Measurements from ENCODE around the gene CABP2. TPM values are rescaled to one million over a fixed set of nuclear protein-coding genes. Genes with fewer than 3 reads are reported as not detected.
"Not testable (repeated sequence)": the region's sequence is repeated elsewhere in the genome, so short reads cannot be mapped to it uniquely, and the experiment has no call there.

The CABP2 gene
- total RNA-seq, 2 donors from 2014 or later: not detected

DNA sequence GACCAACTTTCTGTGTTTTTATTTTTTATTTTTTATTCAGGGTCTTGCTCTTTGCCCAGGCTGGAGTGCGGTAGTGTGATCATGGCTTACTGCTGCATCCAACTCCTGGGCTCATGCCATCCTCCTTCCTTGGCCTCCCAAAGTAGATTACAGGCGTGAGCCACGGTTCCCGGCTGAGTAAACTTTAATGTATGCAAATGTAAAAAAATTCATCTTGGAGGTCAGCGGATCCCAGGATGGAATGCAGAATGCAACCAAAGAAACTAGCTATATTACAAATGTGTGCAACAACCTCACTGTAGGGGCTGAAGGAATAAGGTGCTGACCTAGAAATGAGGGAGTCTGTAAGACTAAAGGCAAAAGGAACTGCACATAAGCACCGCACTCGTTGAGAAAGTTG lies 9.1 kb downstream of the CABP2 start:
- no peak overlapping the region for H3K27ac Mint-ChIP-seq
- no peaks in the 10 kb centered on the region for H3K9me3 Mint-ChIP-seq
- no peaks in the 10 kb centered on the region for H3K36me3 Mint-ChIP-seq (ENCODE audit: insufficient read depth in 2 of 2)
- ATAC-seq (replicated peaks in 1 of 2) (no peak), DNase-seq (no peak)
- peaks cover 8% of the 10 kb centered on the region for H3K27me3 Mint-ChIP-seq (ENCODE audit: low read depth)
- H3K4me3 Mint-ChIP-seq: no peak overlapping the region
- H3K4me1 Mint-ChIP-seq (ENCODE audit: low read depth): peaks cover 3% of the 10 kb centered on the region

DNA sequence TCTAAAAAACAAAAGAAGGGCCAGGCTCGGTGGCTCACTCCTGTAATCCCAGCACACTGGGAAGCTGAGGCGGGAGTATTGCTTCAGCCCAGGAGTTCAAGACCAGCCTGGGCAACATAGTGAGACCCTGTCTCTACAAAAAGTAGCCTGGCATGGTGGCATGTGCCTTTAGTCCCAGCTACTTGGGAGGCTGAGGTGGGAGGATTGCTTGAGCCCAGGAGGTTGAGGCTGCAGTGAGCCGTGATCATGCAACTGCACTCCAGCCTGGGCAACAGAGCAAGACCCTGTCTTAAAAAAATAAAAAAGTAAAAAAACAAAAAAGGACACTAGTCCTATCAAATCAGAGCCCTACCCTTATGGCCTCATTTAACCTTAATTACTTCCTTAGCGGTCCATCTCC lies 11.7 kb downstream of the CABP2 start:
- not testable (repeated sequence) for DNase-seq; H3K4me3 Mint-ChIP-seq; ATAC-seq (replicated peaks in 1 of 2); H3K9me3 Mint-ChIP-seq; H3K27me3 Mint-ChIP-seq (ENCODE audit: low read depth); H3K27ac Mint-ChIP-seq; H3K36me3 Mint-ChIP-seq (ENCODE audit: insufficient read depth in 2 of 2)
- peaks cover 19% of the 10 kb centered on the region for H3K4me1 Mint-ChIP-seq (ENCODE audit: low read depth)

GRCh38 chr11:67510023-67510345 lies 13.3 kb downstream of the CABP2 start:
- H3K27ac Mint-ChIP-seq: no peak overlapping the region
- peaks cover 30% of the 10 kb centered on the region for H3K4me1 Mint-ChIP-seq (ENCODE audit: low read depth)
- DNase-seq (no peak), ATAC-seq (replicated peaks in 1 of 2) (no peak)
- no peak overlapping the region for H3K4me3 Mint-ChIP-seq
- peaks cover 8% of the 10 kb centered on the region for H3K27me3 Mint-ChIP-seq (ENCODE audit: low read depth)
- no peaks in the 10 kb centered on the region for H3K36me3 Mint-ChIP-seq (ENCODE audit: insufficient read depth in 2 of 2)
- H3K9me3 Mint-ChIP-seq: no peaks in the 10 kb centered on the region

GRCh38 chr11:67508486-67509121 lies 14.6 kb downstream of the CABP2 start:
- peak overlapping the region; percentile 93 for H3K27ac Mint-ChIP-seq
- peak overlapping the region; percentile 91 to 99 for H3K4me3 Mint-ChIP-seq
- H3K27me3 Mint-ChIP-seq (ENCODE audit: low read depth): peaks cover 8% of the 10 kb centered on the region
- peaks cover 30% of the 10 kb centered on the region for H3K4me1 Mint-ChIP-seq (ENCODE audit: low read depth)
- H3K9me3 Mint-ChIP-seq: no peaks in the 10 kb centered on the region
- ATAC-seq (replicated peaks in 1 of 2) (peak; percentile 37 to 41), DNase-seq (peak; percentile 99)
- peaks cover 0 to 2% of the 10 kb centered on the region in 2 donors for H3K36me3 Mint-ChIP-seq (ENCODE audit: insufficient read depth in 2 of 2)

GRCh38 chr11:67507864-67508485 lies 15.3 kb downstream of the CABP2 start, which contains the start of gene CDK2AP2:
Gene CDK2AP2, minus strand, starts transcription at chr11:67508162. Its CDS starts 80 bp downstream, at chr11:67508082.
- H3K27ac Mint-ChIP-seq: peak within 1 kb of the TSS; percentile 93
- H3K9me3 Mint-ChIP-seq: no peaks in the 10 kb centered on the region
- ATAC-seq (replicated peaks in 1 of 2) (peak; percentile 74 to 77), DNase-seq (peak; percentile 98 to 100)
- peak within 1 kb of the TSS; percentile 91 to 99 for H3K4me3 Mint-ChIP-seq
- peaks cover 34% of the 10 kb centered on the region for H3K4me1 Mint-ChIP-seq (ENCODE audit: low read depth)
- H3K36me3 Mint-ChIP-seq (ENCODE audit: insufficient read depth in 2 of 2): peaks cover under 1 to 4% of the 10 kb centered on the region in 2 donors
- peaks cover 8% of the 10 kb centered on the region for H3K27me3 Mint-ChIP-seq (ENCODE audit: low read depth)

DNA sequence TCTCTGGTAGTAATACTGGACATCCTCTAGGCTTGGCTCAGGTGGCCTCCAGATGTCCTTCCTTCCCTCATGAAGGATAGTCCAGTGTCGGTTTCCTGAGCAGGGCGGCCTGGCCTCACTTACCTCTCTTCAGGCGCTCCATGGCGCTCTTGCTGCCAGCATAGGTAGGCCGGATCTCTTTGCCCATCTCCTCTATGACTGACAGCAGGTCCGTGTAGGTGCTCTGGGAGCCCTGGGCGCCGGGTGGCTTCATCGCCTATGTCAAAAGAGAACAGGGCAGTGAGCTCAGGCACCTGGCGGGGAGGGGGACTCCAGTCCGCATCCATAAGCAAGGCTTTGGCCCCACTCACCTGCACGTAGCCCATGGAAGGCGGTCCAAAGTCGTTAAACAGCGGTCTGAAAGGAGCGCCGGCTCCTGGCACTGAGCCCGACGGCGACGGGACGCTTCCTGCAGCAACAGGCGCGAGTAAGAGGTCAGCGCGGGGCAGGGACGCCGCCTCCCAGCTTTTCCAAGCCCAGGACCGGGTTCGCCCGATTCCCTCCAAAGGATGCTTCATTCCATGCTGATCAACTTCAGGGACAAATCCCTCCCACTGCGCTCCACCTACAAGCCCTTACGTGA lies 15.9 kb downstream of the CABP2 start:
- H3K9me3 Mint-ChIP-seq: no peaks in the 10 kb centered on the region
- H3K36me3 Mint-ChIP-seq (ENCODE audit: insufficient read depth in 2 of 2): peaks cover 4 to 6% of the 10 kb centered on the region in 2 donors
- ATAC-seq (replicated peaks in 1 of 2) (no peak), DNase-seq (no peak)
- peak overlapping the region; percentile 91 to 99 for H3K4me3 Mint-ChIP-seq
- H3K27me3 Mint-ChIP-seq (ENCODE audit: low read depth): peaks cover 8% of the 10 kb centered on the region
- H3K4me1 Mint-ChIP-seq (ENCODE audit: low read depth): peaks cover 38% of the 10 kb centered on the region
- H3K27ac Mint-ChIP-seq: peak overlapping the region; percentile 45

- H3K4me1 Mint-ChIP-seq (ENCODE audit: low read depth): peaks cover 38% of the 10 kb centered on the region
- peak overlapping the region; percentile 91 to 99 for H3K4me3 Mint-ChIP-seq
- H3K27me3 Mint-ChIP-seq (ENCODE audit: low read depth): peaks cover 8% of the 10 kb centered on the region
- H3K36me3 Mint-ChIP-seq (ENCODE audit: insufficient read depth in 2 of 2): peaks cover 4 to 6% of the 10 kb centered on the region in 2 donors
- H3K9me3 Mint-ChIP-seq: no peaks in the 10 kb centered on the region
- DNase-seq: no peak
- peak overlapping the region; percentile 80 for H3K27ac Mint-ChIP-seq
- no peak for ATAC-seq (replicated peaks in 1 of 2)
These were observed 16.7 kb downstream of the CABP2 start for GRCh38 chr11:67506426-67507051.

- Mint-ChIP-seq H3K36me3 (ENCODE audit: insufficient read depth in 2 of 2) (peaks cover 6 to 9% of the 10 kb centered on the region in 2 donors), H3K4me1 (ENCODE audit: low read depth) (peaks cover 45% of the 10 kb centered on the region), H3K4me3 (peak overlapping the region; percentile 91 to 99), H3K9me3 (no peaks in the 10 kb centered on the region), H3K27me3 (ENCODE audit: low read depth) (peaks cover 3% of the 10 kb centered on the region), H3K27ac (peak overlapping the region; percentile 95)
- peak; percentile 60 to 65 for ATAC-seq (replicated peaks in 1 of 2)
- DNase-seq: peak; percentile 95 to 96
These were observed 17.4 kb downstream of the CABP2 start for GRCh38 chr11:67505605-67506396.

GRCh38 chr11:67504950-67505581 lies 18.2 kb downstream of the CABP2 start, which contains the start of gene PITPNM1:
Gene PITPNM1, minus strand, starts transcription at chr11:67505363. Its CDS starts 1,183 bp downstream, at chr11:67504180.
- ATAC-seq (replicated peaks in 1 of 2) (peak; percentile 21 to 27), DNase-seq (peak; percentile 85 to 91)
- H3K27me3 Mint-ChIP-seq (ENCODE audit: low read depth): no peaks in the 10 kb centered on the region
- peaks cover 49% of the 10 kb centered on the region for H3K4me1 Mint-ChIP-seq (ENCODE audit: low read depth)
- peak within 1 kb of the TSS; percentile 95 for H3K27ac Mint-ChIP-seq
- peaks cover 9 to 13% of the 10 kb centered on the region in 2 donors for H3K36me3 Mint-ChIP-seq (ENCODE audit: insufficient read depth in 2 of 2)
- peak within 1 kb of the TSS; percentile 91 to 99 for H3K4me3 Mint-ChIP-seq
- no peaks in the 10 kb centered on the region for H3K9me3 Mint-ChIP-seq

DNA sequence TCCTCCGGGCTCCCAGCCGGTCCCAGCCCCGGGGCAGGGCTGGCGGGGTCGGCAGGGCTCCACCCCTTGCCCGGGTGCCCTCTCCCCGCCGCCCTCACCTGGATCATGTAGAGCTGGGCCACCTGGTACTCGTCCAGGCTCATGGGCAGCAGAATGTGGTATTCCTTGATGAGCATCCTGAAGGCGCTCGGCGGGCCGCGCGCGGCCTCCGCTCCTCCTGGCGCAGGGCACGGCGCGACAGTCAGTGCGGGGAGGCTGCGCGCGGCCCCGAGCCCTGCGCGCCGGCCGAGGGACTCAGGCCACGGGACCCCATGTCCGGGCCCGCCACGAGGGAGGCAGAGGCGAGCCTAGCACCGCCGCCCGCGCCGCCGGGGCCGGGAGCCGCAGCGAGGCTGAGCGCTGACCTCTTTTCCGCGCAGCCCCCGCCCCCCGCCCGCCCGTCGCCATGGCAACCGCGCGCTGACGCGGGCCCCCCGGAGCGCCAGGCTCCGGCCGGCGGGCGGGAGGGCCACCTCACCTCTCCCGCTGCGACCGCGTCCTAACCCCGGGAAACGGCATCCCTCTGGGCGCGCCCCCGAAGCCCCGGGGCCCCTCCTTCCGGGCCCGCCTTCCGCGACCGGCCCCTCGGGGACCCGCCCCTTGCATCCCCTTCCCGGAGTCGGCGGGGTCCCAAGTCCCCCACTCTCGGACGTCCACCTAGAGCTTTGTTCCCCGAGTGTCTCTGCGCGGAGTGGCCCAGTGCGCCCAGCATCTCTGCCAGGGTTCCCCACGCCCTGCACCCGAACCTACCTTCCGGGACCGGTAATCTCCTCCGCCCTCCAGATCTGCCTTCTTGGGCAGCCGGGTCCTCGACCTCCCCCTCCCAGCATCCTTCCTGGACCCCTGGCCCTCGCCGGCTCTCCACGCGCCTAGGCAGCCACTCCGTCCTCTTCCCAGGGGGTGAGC lies 19.0 kb downstream of the CABP2 start:
- DNase-seq (peak; percentile 39 to 59), ATAC-seq (replicated peaks in 1 of 2) (no peak)
- H3K27me3 Mint-ChIP-seq (ENCODE audit: low read depth): no peaks in the 10 kb centered on the region
- H3K4me3 Mint-ChIP-seq: peak overlapping the region; percentile 91 to 99
- H3K4me1 Mint-ChIP-seq (ENCODE audit: low read depth): peaks cover 48% of the 10 kb centered on the region
- H3K9me3 Mint-ChIP-seq: peaks cover 0 to 2% of the 10 kb centered on the region in 2 donors
- H3K27ac Mint-ChIP-seq: peak overlapping the region; percentile 76
- peaks cover 12 to 13% of the 10 kb centered on the region in 2 donors for H3K36me3 Mint-ChIP-seq (ENCODE audit: insufficient read depth in 2 of 2)
